Smooth muscle cell (in vitro differentiated cells): ENCODE results near the gene MTAP. TPM values are rescaled to one million over a fixed set of nuclear protein-coding genes. Genes with fewer than 3 reads are reported as not detected.

Experiments
- DNase-seq: peaks from one replicate; lab custom pipeline; 2025; ENCODE audit not compliant: unreplicated experiment; lab: John Stamatoyannopoulos, UW
- H2AFZ ChIP-seq: fragments of 200-600 bp; sonication (generic); 2 replicates; pipeline ENCODE4 v1.6.0; 2016; ENCODE audit warnings: antibody characterized with exemption, low read depth, mild to moderate bottlenecking
- H3F3A ChIP-seq: fragments of 200-600 bp; sonication (generic); 2 replicates; pipeline ENCODE4 v1.6.0; 2017; ENCODE audit warnings: antibody characterized with exemption, low read depth
- H3K27ac ChIP-seq: fragments of 200-600 bp; sonication (generic); 2 replicates; pipeline ENCODE4 v1.5.1; 2016; ENCODE audit warnings: low read depth, mild to moderate bottlenecking
- H3K27me3 ChIP-seq: fragments of 200-600 bp; sonication (generic); 2 replicates; pipeline ENCODE4 v1.6.1; 2016; ENCODE audit warnings: low read depth, mild to moderate bottlenecking
- H3K36me3 ChIP-seq: fragments of 200-600 bp; sonication (generic); 2 replicates; pipeline ENCODE4 v1.5.1; 2016; ENCODE audit warnings: low read depth
- H3K4me1 ChIP-seq: fragments of 200-600 bp; sonication (generic); 2 replicates; pipeline ENCODE4 v1.5.1; 2016; ENCODE audit warnings: low read depth
- H3K4me2 ChIP-seq: fragments of 200-600 bp; sonication (generic); 2 replicates; pipeline ENCODE4 v1.6.0; 2016; ENCODE audit warnings: mild to moderate bottlenecking
- H3K4me3 ChIP-seq: fragments of 200-600 bp; sonication (generic); 2 replicates; pipeline ENCODE4 v1.5.1; 2016; ENCODE audit warnings: mild to moderate bottlenecking
- H3K79me2 ChIP-seq: fragments of 200-600 bp; sonication (generic); 2 replicates; pipeline ENCODE4 v1.6.0; 2016; ENCODE audit warnings: low read depth, mild to moderate bottlenecking
- H3K9ac ChIP-seq: fragments of 200-600 bp; sonication (generic); 2 replicates; pipeline ENCODE4 v1.6.0; 2016; ENCODE audit warnings: low read depth
- H3K9me3 ChIP-seq: fragments of 200-600 bp; sonication (generic); replicated peaks from 2 replicates; pipeline ENCODE4 v1.5.1; 2016; ENCODE audit warnings: low read depth
- H4K20me1 ChIP-seq: fragments of 200-600 bp; sonication (generic); 2 replicates; pipeline ENCODE4 v1.6.0; 2016; ENCODE audit warnings: low read depth
- CTCF ChIP-seq: fragments of 200-600 bp; sonication (generic); IDR thresholded peaks from 2 replicates; pipeline ENCODE4 v1.5.1; 2017; ENCODE audit warnings: borderline replicate concordance, mild to moderate bottlenecking, antibody characterized with exemption; ENCODE audit not compliant: insufficient read depth, poor library complexity, severe bottlenecking
- WGBS: methylation state at CpG from one replicate; pipeline ENCODE4 v1.1.7; 2016; ENCODE audit warnings: low lambda C conversion rate; 5-methylcytosine and 5-hydroxymethylcytosine counted together
- polyA plus RNA-seq: library from polyadenylated mRNA; unstranded; fragments of >200 nt; fragmentation: Nextera tagmentation; extraction: Ambion mirVana; gene quantifications from 2 replicates; pipeline ENCODE4 v1.2.1, GENCODE V29; 2016
- total RNA-seq: library from RNA; depleted of rRNA; stranded (reverse); fragments of >200 nt; gene quantifications from 2 replicates; pipeline ENCODE4 v1.2.3, GENCODE V29; 2014

MTAP gene
- total and polyA plus RNA-seq, 2 experiments from 2014 or later: 19.1 to 39.6 TPM

- peak; percentile 29 for DNase-seq
- WGBS: 10% methylated on average over 37 of the region's 37 CpGs
- no peak for TF ChIP-seq CTCF
Observed at GRCh38 chr9:21801683-21802417, 586 bp upstream of the MTAP start.

GRCh38 chr9:21803649-21804048 is 1.2 kb downstream of the MTAP start:
- no peak for DNase-seq
- peak overlapping the region; percentile 54 for H3K9ac ChIP-seq
- H3K27me3 ChIP-seq: peaks cover 4% of the 10 kb centered on the region
- no peaks in the 10 kb centered on the region for H3K36me3 ChIP-seq
- H3K27ac ChIP-seq: peak overlapping the region; percentile 77
- H3K9me3 ChIP-seq: no peaks in the 10 kb centered on the region
- H3K4me3 ChIP-seq: peak overlapping the region; percentile 77
- WGBS: 11% methylated on average over 10 of the region's 10 CpGs
- TF ChIP-seq CTCF: no peak
- H3K4me1 ChIP-seq: peaks cover 16% of the 10 kb centered on the region
- H3K79me2 ChIP-seq: peaks cover 52% of the 10 kb centered on the region
- H3K4me2 ChIP-seq: peak overlapping the region; percentile 89
- H4K20me1 ChIP-seq: peaks cover 45% of the 10 kb centered on the region
- H3F3A ChIP-seq: no peaks in the 10 kb centered on the region
- no peak overlapping the region for H2AFZ ChIP-seq

More at GRCh38 chr9:21801683-21802417, 586 bp upstream of the MTAP start:
- peaks cover 34% of the 10 kb centered on the region for H4K20me1 ChIP-seq
- peaks cover 16% of the 10 kb centered on the region for H3K4me1 ChIP-seq
- H3K36me3 ChIP-seq: no peaks in the 10 kb centered on the region
- peak overlapping the region; percentile 89 for H3K4me2 ChIP-seq
- H3K27me3 ChIP-seq: peaks cover 4% of the 10 kb centered on the region
- H2AFZ ChIP-seq: peak overlapping the region; percentile 89
- peak overlapping the region; percentile 77 for H3K4me3 ChIP-seq
- H3F3A ChIP-seq: no peaks in the 10 kb centered on the region
- peak overlapping the region; percentile 81 for H3K9ac ChIP-seq
- peaks cover 36% of the 10 kb centered on the region for H3K79me2 ChIP-seq
- peak overlapping the region; percentile 77 for H3K27ac ChIP-seq
- no peaks in the 10 kb centered on the region for H3K9me3 ChIP-seq

GRCh38 chr9:21804331-21804730 is 1.9 kb downstream of the MTAP start:
- H3K27me3 ChIP-seq: no peaks in the 10 kb centered on the region
- peak overlapping the region; percentile 77 for H3K4me3 ChIP-seq
- H3K9ac ChIP-seq: peak overlapping the region; percentile 54
- TF ChIP-seq CTCF: no peak
- 78% methylated on average over 2 of the region's 2 CpGs for WGBS
- H3K4me2 ChIP-seq: peak overlapping the region; percentile 89
- peaks cover 45% of the 10 kb centered on the region for H4K20me1 ChIP-seq
- peaks cover 58% of the 10 kb centered on the region for H3K79me2 ChIP-seq
- H2AFZ ChIP-seq: no peak overlapping the region
- no peaks in the 10 kb centered on the region for H3K36me3 ChIP-seq
- no peaks in the 10 kb centered on the region for H3K9me3 ChIP-seq
- no peak for DNase-seq
- peaks cover 16% of the 10 kb centered on the region for H3K4me1 ChIP-seq
- H3K27ac ChIP-seq: no peak overlapping the region
- H3F3A ChIP-seq: no peaks in the 10 kb centered on the region

- no peak overlapping the region for H3K9ac ChIP-seq
Observed at GRCh38 chr9:21804791-21805190, 2.4 kb downstream of the MTAP start.

More at GRCh38 chr9:21804791-21805190, 2.4 kb downstream of the MTAP start:
- no peak for TF ChIP-seq CTCF
- no peaks in the 10 kb centered on the region for H3K9me3 ChIP-seq
- no peaks in the 10 kb centered on the region for H3K36me3 ChIP-seq
- H4K20me1 ChIP-seq: peaks cover 45% of the 10 kb centered on the region
- no peak overlapping the region for H3K27ac ChIP-seq
- H3K79me2 ChIP-seq: peaks cover 58% of the 10 kb centered on the region
- H3K4me1 ChIP-seq: peaks cover 16% of the 10 kb centered on the region
- H2AFZ ChIP-seq: no peak overlapping the region
- no peak for DNase-seq
- H3F3A ChIP-seq: no peaks in the 10 kb centered on the region
- H3K27me3 ChIP-seq: no peaks in the 10 kb centered on the region
- no peak overlapping the region for H3K4me3 ChIP-seq
- H3K4me2 ChIP-seq: peak overlapping the region; percentile 89
